ENCODE data around the gene UCK1.

Gene UCK1

DNA sequence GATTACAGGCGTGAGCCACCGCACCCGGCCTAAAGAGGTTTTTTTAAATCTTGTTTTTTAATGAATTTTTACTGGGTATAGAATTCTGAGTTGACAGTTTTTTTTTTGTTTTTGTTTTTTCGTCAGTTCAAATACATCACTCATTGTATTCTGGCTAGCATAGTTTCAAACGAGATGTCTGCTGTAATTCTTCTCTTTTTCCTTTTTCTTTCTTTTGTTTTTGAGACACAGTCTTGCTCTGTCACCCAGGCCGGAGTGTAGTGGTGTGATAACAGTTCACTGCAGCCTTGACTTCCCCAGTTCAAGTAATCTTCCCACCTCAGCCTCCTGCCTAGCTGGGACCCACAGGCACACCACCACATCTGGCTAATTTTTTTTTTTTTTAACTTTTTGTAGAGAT lies 12.1 kb upstream of the UCK1 start:
- TF ChIP-seq, protein P1, sequence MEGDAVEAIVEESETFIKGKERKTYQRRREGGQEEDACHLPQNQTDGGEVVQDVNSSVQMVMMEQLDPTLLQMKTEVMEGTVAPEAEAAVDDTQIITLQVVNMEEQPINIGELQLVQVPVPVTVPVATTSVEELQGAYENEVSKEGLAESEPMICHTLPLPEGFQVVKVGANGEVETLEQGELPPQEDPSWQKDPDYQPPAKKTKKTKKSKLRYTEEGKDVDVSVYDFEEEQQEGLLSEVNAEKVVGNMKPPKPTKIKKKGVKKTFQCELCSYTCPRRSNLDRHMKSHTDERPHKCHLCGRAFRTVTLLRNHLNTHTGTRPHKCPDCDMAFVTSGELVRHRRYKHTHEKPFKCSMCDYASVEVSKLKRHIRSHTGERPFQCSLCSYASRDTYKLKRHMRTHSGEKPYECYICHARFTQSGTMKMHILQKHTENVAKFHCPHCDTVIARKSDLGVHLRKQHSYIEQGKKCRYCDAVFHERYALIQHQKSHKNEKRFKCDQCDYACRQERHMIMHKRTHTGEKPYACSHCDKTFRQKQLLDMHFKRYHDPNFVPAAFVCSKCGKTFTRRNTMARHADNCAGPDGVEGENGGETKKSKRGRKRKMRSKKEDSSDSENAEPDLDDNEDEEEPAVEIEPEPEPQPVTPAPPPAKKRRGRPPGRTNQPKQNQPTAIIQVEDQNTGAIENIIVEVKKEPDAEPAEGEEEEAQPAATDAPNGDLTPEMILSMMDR (IDR thresholded peaks at IDR 0.05; ENCODE audit: low read depth, low read length, poor library complexity, severe bottlenecking): no peak
- no peak for TF ChIP-seq EZH2phosphoT487 (IDR thresholded peaks at IDR 0.05; ENCODE audit: borderline replicate concordance, low read length)

GRCh38 chr9:131539223-131539923 lies 8.3 kb upstream of the UCK1 start:
- no peak overlapping the region for H3K4me2 ChIP-seq (ENCODE audit: low read length)

More for the DNA sequence above, 12.1 kb upstream of the UCK1 start:
- Histone ChIP-seq H3K27me3 (ENCODE audit: control insufficient read depth, low read length) (no peaks in the 10 kb centered on the region), H3K9me2 (replicated peaks; ENCODE audit: control insufficient read depth, low read length) (no peaks in the 10 kb centered on the region), H3K36me3 (ENCODE audit: control insufficient read depth, low read length) (no peaks in the 10 kb centered on the region), H3K4me3 (ENCODE audit: low read length) (no peak overlapping the region), H3K79me2 (ENCODE audit: control insufficient read depth, low read length) (no peaks in the 10 kb centered on the region), H3K4me1 (ENCODE audit: control insufficient read depth, low read length) (peaks cover 9% of the 10 kb centered on the region), H3K9me3 (ENCODE audit: control insufficient read depth, insufficient read depth, low read length) (peaks cover 6% of the 10 kb centered on the region), H3K4me2 (ENCODE audit: low read length) (no peak overlapping the region), H3K27ac (ENCODE audit: low read depth, low read length) (no peak overlapping the region), H4K20me1 (ENCODE audit: control insufficient read depth, insufficient read depth, low read depth, low read length) (no peaks in the 10 kb centered on the region), H3F3A (ENCODE audit: control insufficient read depth, insufficient read depth) (no peaks in the 10 kb centered on the region)

DNA sequence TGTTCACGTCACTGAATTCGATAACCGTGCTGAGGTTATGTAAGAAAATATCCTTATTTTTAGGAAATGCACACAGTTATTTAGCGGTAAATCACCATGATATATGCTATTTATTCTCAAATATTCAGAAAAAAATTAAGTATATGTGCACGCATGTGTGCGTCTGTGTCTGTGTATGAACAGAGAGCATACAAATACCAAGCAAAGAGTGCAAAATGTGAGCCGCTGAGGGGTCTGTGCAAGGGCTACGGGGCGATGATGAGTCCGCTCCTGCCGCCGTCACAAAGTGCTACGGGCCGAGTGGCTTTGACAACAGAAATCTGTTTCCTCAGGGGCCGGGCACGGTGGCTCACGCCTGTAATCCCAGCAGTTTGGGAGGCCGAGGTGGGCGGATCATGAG lies 6.9 kb upstream of the UCK1 start:
- no peak overlapping the region for H3K4me3 ChIP-seq (ENCODE audit: low read length)
- TF ChIP-seq, protein P1 (IDR thresholded peaks at IDR 0.05; ENCODE audit: low read depth, low read length, poor library complexity, severe bottlenecking): no peak
- TF ChIP-seq EZH2phosphoT487 (IDR thresholded peaks at IDR 0.05; ENCODE audit: borderline replicate concordance, low read length): no peak
- H3K4me2 ChIP-seq (ENCODE audit: low read length): no peak overlapping the region
- no peak overlapping the region for H3K27ac ChIP-seq (ENCODE audit: low read depth, low read length)
- no peaks in the 10 kb centered on the region for H3K79me2 ChIP-seq (ENCODE audit: control insufficient read depth, low read length)
- H4K20me1 ChIP-seq (ENCODE audit: control insufficient read depth, insufficient read depth, low read depth, low read length): no peaks in the 10 kb centered on the region
- no peaks in the 10 kb centered on the region for H3K27me3 ChIP-seq (ENCODE audit: control insufficient read depth, low read length)
- H3K9me2 ChIP-seq (replicated peaks; ENCODE audit: control insufficient read depth, low read length): no peaks in the 10 kb centered on the region
- H3K36me3 ChIP-seq (ENCODE audit: control insufficient read depth, low read length): no peaks in the 10 kb centered on the region
- no peaks in the 10 kb centered on the region for H3F3A ChIP-seq (ENCODE audit: control insufficient read depth, insufficient read depth)
- H3K4me1 ChIP-seq (ENCODE audit: control insufficient read depth, low read length): peaks cover 19% of the 10 kb centered on the region
- no peaks in the 10 kb centered on the region for H3K9me3 ChIP-seq (ENCODE audit: control insufficient read depth, insufficient read depth, low read length)

More at GRCh38 chr9:131539223-131539923, 8.3 kb upstream of the UCK1 start:
- Histone ChIP-seq H3K4me1 (ENCODE audit: control insufficient read depth, low read length) (peaks cover 17% of the 10 kb centered on the region), H3K9me2 (replicated peaks; ENCODE audit: control insufficient read depth, low read length) (no peaks in the 10 kb centered on the region), H3K4me3 (ENCODE audit: low read length) (no peak overlapping the region), H3K9me3 (ENCODE audit: control insufficient read depth, insufficient read depth, low read length) (peaks cover 6% of the 10 kb centered on the region), H3K79me2 (ENCODE audit: control insufficient read depth, low read length) (no peaks in the 10 kb centered on the region), H3F3A (ENCODE audit: control insufficient read depth, insufficient read depth) (no peaks in the 10 kb centered on the region), H3K27ac (ENCODE audit: low read depth, low read length) (no peak overlapping the region), H3K27me3 (ENCODE audit: control insufficient read depth, low read length) (no peaks in the 10 kb centered on the region), H4K20me1 (ENCODE audit: control insufficient read depth, insufficient read depth, low read depth, low read length) (no peaks in the 10 kb centered on the region), H3K36me3 (ENCODE audit: control insufficient read depth, low read length) (no peaks in the 10 kb centered on the region)
- no peak for TF ChIP-seq EZH2phosphoT487 (IDR thresholded peaks at IDR 0.05; ENCODE audit: borderline replicate concordance, low read length)
- TF ChIP-seq, protein P1 (IDR thresholded peaks at IDR 0.05; ENCODE audit: low read depth, low read length, poor library complexity, severe bottlenecking): no peak

Measured in DOHH2 (cell line).